Hepatocyte (in vitro differentiated cells): ENCODE results near the gene NFIX. TPM values are rescaled to one million over a fixed set of nuclear protein-coding genes. Genes with fewer than 3 reads are reported as not detected.

Source experiments
- DNase-seq: peaks from one replicate; pipeline ENCODE4 v3.0.0-alpha.2; 2016; ENCODE audit warnings: low spot score
- H2AFZ ChIP-seq: fragments of 200-600 bp; sonication (generic); 2 replicates; pipeline ENCODE4 v1.6.0; 2016; ENCODE audit warnings: antibody characterized with exemption, mild to moderate bottlenecking
- H3K27ac ChIP-seq: fragments of 200-600 bp; sonication (generic); 2 replicates; pipeline ENCODE4 v1.5.1; 2016; ENCODE audit warnings: mild to moderate bottlenecking
- H3K27me3 ChIP-seq: fragments of 200-600 bp; sonication (generic); 2 replicates; pipeline ENCODE4 v1.6.1; 2016
- H3K36me3 ChIP-seq: fragments of 200-600 bp; sonication (generic); replicated peaks from 2 replicates; pipeline ENCODE4 v1.5.1; 2016; ENCODE audit warnings: low read depth; ENCODE audit not compliant: insufficient read depth
- H3K4me1 ChIP-seq: fragments of 200-600 bp; sonication (generic); 2 replicates; pipeline ENCODE4 v1.5.1; 2016; ENCODE audit warnings: mild to moderate bottlenecking, moderate library complexity; ENCODE audit not compliant: insufficient read depth
- H3K4me2 ChIP-seq: fragments of 200-600 bp; sonication (generic); 2 replicates; pipeline ENCODE4 v1.6.0; 2016
- H3K4me3 ChIP-seq: fragments of 200-600 bp; sonication (generic); 2 replicates; pipeline ENCODE4 v1.5.1; 2016; ENCODE audit warnings: mild to moderate bottlenecking
- H3K79me2 ChIP-seq: fragments of 200-600 bp; sonication (generic); 2 replicates; pipeline ENCODE4 v1.6.0; 2017; ENCODE audit warnings: mild to moderate bottlenecking
- H3K9me2 ChIP-seq: fragments of 200-600 bp; sonication (generic); replicated peaks from 2 replicates; pipeline ENCODE4 v1.6.0; 2017; ENCODE audit warnings: mild to moderate bottlenecking; ENCODE audit not compliant: insufficient read depth
- H3K9me3 ChIP-seq: fragments of 200-600 bp; sonication (generic); 2 replicates; pipeline ENCODE4 v1.5.1; 2016; ENCODE audit warnings: low read depth, mild to moderate bottlenecking
- H4K20me1 ChIP-seq: fragments of 200-600 bp; sonication (generic); 2 replicates; pipeline ENCODE4 v1.6.0; 2016; ENCODE audit warnings: mild to moderate bottlenecking; ENCODE audit not compliant: insufficient read depth, poor library complexity, severe bottlenecking
- EZH2 ChIP-seq: fragments of 200-600 bp; sonication (generic); IDR thresholded peaks from 2 replicates; pipeline ENCODE4 v1.6.1; 2016; ENCODE audit warnings: antibody characterized with exemption, mild to moderate bottlenecking, borderline replicate concordance
- EZH2phosphoT487 ChIP-seq: fragments of 200-600 bp; sonication (generic); IDR thresholded peaks from one replicate; pipeline ENCODE4 v1.6.1; 2018; ENCODE audit warnings: antibody characterized with exemption, mild to moderate bottlenecking, low read depth, moderate library complexity; ENCODE audit not compliant: unreplicated experiment, severe bottlenecking
- WGBS: methylation state at CpG from one replicate; pipeline ENCODE4 v1.1.6; 2016; ENCODE audit warnings: low lambda C conversion rate; ENCODE audit errors: missing lambda C conversion rate; 5-methylcytosine and 5-hydroxymethylcytosine counted together
- polyA plus RNA-seq: library from polyadenylated mRNA; unstranded; fragments of >200 nt; fragmentation: Nextera tagmentation; extraction: Ambion mirVana; gene quantifications from 2 replicates; pipeline ENCODE4 v1.2.1, GENCODE V29; 2016
- total RNA-seq: library from RNA; depleted of rRNA; stranded (reverse); fragments of >200 nt; gene quantifications from 2 replicates; pipeline ENCODE4 v1.2.3, GENCODE V29; 2014
- TF ChIP-seq, protein P1 (sequence below): fragments of 200-600 bp; sonication (generic); IDR thresholded peaks from 2 replicates; pipeline ENCODE4 v1.5.1; 2016; ENCODE audit warnings: antibody characterized with exemption, mild to moderate bottlenecking; ENCODE audit not compliant: poor library complexity

Gene NFIX
- total and polyA plus RNA-seq, 2 experiments from 2014 or later, result 10.2 to 12.8 TPM

DNA sequence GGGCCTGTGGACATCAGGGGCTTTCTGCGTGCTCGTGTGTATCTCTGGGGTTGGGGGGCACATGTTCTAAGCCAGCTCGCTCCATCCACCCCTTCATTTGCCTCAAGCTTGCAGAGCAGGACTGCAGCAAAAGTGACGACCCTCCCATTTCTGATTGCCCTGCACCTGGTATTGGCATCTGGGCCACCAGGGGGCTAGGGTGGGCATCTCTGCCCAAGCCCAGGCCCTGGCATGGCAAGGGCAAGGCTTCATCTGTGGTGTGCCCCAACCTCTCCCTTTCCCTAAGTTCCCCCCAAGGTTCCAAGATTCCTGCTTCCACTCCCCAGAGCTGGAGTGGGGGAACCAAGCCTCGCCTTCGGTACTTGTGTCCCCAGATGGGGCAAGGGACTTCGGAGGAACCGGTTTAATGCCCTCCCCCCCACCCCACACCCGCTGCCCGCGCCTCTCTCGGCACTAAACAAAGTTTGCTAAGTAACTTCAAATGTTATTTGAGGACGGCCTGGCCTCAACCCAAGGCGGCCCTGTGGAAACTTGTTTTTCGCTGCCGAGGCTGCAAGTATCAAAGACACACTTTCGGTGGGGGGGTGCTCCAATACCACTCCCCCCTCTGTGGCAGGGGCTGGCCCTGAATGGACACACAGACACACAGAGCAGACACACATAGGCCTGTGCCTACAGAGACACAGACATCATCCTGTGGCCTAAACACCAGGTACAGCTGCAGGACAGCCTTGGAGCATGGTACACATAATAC lies 12.2 kb downstream of the NFIX start:
- DNase-seq, result no peak
- Histone ChIP-seq H3K4me1 (peaks cover 2% of the 10 kb centered on the region), H3K4me2 (no peak overlapping the region), H3K79me2 (peaks cover 14% of the 10 kb centered on the region), H2AFZ (no peak overlapping the region), H3K9me3 (no peaks in the 10 kb centered on the region), H3K27ac (no peak overlapping the region), H4K20me1 (peaks cover 57% of the 10 kb centered on the region), H3K27me3 (peaks cover 84% of the 10 kb centered on the region), H3K36me3 (no peaks in the 10 kb centered on the region), H3K4me3 (no peak overlapping the region), H3K9me2 (no peaks in the 10 kb centered on the region)
- 78% methylated on average over 16 of the region's 17 CpGs for WGBS
- TF ChIP-seq, protein P1, sequence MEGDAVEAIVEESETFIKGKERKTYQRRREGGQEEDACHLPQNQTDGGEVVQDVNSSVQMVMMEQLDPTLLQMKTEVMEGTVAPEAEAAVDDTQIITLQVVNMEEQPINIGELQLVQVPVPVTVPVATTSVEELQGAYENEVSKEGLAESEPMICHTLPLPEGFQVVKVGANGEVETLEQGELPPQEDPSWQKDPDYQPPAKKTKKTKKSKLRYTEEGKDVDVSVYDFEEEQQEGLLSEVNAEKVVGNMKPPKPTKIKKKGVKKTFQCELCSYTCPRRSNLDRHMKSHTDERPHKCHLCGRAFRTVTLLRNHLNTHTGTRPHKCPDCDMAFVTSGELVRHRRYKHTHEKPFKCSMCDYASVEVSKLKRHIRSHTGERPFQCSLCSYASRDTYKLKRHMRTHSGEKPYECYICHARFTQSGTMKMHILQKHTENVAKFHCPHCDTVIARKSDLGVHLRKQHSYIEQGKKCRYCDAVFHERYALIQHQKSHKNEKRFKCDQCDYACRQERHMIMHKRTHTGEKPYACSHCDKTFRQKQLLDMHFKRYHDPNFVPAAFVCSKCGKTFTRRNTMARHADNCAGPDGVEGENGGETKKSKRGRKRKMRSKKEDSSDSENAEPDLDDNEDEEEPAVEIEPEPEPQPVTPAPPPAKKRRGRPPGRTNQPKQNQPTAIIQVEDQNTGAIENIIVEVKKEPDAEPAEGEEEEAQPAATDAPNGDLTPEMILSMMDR, result no peak
- TF ChIP-seq EZH2 (no peak), EZH2phosphoT487 (no peak)

DNA sequence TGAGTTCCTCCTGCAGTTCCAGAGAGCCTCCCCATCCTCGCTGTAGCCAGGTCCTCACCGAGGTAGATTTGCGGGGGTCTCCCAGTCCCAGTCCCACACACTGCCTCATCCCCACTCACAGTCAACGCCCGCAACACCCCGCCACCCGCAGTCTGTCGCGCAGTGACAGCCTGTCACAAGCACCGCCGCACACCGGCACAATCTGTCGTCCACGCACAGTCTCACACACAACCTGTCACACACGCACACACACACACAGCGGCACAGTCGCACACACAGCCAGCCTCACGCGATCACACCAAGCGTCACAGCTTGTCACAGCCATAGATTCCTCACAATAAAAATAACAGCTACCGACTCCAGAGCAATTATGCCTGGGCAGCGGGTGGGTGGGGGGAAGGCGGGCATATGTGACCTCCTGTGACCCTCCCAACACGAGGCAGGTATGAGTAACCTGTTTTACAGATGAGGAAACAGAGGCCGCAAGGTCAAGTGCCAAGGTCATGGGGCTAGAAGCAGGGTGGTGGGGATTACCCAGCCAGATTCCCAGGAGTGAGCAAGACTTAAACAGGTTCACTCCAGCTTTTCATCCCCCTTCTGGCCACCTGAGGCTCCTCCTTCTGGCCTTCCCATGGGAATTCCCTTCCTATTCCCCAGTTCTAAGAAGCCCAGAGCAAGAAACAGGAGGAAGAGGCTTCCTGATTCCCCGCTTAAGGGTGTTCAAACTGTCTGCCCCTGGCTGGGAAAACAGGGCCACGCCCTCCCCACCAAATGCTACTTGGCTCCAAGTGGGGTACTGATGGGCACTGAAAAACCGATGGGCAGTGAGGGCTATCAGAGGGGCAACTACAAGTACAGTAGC lies 13.9 kb downstream of the NFIX start:
- 83% methylated on average over 26 of the region's 28 CpGs for WGBS
- no peak for DNase-seq
- H3K9me3 ChIP-seq, result no peaks in the 10 kb centered on the region
- H3K4me3 ChIP-seq, result no peak overlapping the region
- H3K4me2 ChIP-seq, result no peak overlapping the region
- peaks cover 72% of the 10 kb centered on the region for H4K20me1 ChIP-seq
- H3K9me2 ChIP-seq, result no peaks in the 10 kb centered on the region
- H3K36me3 ChIP-seq, result no peaks in the 10 kb centered on the region
- H2AFZ ChIP-seq, result no peak overlapping the region
- H3K27ac ChIP-seq, result no peak overlapping the region
- TF ChIP-seq, protein P1, result no peak
- TF ChIP-seq EZH2, result no peak
- TF ChIP-seq EZH2phosphoT487, result no peak
- peaks cover 18% of the 10 kb centered on the region for H3K4me1 ChIP-seq
- H3K27me3 ChIP-seq, result peaks cover 93% of the 10 kb centered on the region
- peaks cover 20% of the 10 kb centered on the region for H3K79me2 ChIP-seq

DNA sequence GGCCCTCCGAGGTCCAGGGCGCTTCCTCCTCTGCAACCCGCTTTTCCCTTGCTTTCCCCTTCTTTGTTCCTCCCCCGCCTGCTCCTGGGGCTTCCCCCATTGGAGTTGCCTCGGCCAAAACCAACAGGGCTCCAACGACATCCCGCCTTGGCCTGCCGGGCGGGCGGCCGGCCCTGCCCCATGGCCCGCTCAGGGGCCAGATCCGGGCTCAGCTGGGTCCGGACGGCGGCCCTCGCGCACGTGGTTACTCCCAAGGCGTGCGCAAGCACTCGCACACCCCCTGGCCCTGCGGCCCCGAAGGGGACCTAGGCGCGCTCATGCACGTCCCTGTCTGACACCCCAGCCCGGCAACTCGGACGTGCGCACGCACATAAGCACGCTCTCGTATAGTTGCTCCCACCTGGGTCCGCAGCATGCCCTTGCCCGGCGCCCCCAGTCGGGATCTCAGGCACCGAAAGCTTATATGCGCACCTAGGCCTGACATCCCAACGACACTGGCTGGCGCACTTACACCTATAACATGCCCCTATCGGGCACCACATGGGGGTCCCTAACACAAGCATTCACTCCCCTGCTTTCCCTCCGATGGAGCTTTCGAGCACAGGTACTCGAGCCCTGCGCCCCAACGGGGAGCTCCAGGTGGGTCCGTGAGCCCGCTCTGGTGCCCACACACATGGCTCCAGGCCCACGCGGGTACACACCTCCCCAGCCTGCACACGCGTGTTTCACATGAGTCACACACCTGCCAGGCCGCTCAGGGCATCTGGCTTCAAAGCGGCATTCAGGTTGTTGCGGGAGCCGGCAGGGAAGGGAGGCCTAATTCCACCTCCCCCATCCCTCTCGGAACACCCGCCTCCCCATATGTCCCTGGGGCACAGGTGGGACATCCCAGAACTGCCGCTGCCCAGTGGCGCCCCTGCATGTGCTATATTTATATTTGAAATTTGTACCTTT lies 15.0 kb downstream of the NFIX start:
- peaks cover 23% of the 10 kb centered on the region for H3K4me1 ChIP-seq
- H3K27me3 ChIP-seq, result peaks cover 93% of the 10 kb centered on the region

More for the DNA sequence above, 15.0 kb downstream of the NFIX start:
- Histone ChIP-seq H3K4me2 (no peak overlapping the region), H3K9me3 (no peaks in the 10 kb centered on the region), H3K36me3 (no peaks in the 10 kb centered on the region), H3K27ac (no peak overlapping the region), H3K79me2 (peaks cover 27% of the 10 kb centered on the region), H3K4me3 (no peak overlapping the region), H3K9me2 (no peaks in the 10 kb centered on the region), H2AFZ (no peak overlapping the region), H4K20me1 (peaks cover 83% of the 10 kb centered on the region)
- WGBS, result 29% methylated on average over 61 of the region's 62 CpGs
- no peak for DNase-seq
- TF ChIP-seq EZH2 (peak; percentile 53), EZH2phosphoT487 (peak; percentile 12)
- TF ChIP-seq, protein P1, result no peak
